NCI-H187 (cell line): Measurements from ENCODE around the gene ATAD1.
"Not testable (repeated sequence)": the region's sequence is repeated elsewhere in the genome, so short reads cannot be mapped to it uniquely, and the experiment has no call there.

Experiments
- DNase-seq, 2 experiments: peaks; one replicate each; lab custom pipeline; 2025; lab: John Stamatoyannopoulos, UW

The ATAD1 gene

DNA sequence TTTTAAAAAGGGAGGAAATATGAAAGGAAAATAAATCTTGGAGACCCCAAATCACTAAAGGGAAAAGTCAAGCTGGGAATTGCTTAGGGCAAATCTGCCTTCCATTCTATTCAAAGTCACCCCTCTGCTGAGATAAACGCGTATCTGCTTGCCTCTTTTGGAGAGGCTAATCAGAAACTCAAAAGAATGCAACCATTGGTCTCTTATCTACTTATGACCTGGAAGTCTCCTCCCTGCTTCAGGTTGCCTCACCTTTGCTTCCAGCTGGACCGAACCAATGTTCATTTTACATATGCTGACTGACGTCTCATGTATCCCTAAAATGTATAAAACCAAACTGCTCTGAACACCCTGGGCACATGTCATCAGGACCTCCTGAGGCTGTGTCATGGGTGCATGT, 14.7 kb downstream of the ATAD1 start:
- DNase-seq, result no peak

DNA sequence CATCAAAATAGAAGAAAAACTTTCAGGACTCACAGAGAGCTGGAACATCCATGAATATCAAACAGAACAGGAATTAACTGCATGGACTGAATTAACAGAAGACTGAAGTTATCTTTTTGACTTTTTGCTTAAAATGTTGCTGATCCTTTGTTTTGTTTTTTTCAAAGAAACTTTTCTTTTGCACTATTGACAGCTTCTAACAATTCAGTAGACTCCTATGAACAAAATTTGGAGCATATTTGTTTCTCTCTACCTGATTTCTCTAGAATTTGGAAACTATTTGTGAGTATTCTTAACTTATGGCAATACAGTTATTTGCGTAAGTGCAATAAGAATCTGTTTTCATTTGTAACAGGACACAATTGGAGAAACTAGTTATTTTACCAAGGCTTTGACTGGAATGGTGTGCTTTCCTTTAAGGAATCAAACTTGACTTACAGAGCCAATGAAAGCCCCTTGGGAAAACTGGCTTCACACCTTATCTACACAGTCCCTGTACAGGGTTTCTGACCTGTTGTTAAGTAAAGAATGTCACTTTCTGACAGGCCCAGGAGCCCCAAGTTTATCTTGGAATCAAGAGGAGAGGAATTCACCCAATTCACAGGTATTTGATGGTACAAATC, 16.1 kb downstream of the ATAD1 start:
- DNase-seq, result not testable (repeated sequence)

DNA sequence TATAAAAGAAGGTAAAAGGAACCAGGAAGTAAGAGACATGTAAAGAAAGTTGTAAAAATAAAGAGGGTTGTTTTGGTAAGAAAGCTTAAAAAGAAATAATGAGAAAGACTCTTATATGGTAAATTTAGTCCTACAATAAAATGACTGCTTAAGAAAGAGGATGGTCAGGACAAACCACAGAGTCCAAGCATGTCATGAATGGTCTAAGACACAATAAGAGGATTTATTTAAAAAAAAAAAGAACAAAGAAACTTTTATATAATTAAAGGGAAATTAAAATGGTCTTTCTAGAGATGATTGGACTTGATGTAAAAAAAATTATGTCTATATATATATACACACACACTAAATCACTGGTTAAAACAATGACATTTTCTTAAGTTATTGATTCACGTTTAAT, 18.2 kb downstream of the ATAD1 start:
- no peak for DNase-seq

DNA sequence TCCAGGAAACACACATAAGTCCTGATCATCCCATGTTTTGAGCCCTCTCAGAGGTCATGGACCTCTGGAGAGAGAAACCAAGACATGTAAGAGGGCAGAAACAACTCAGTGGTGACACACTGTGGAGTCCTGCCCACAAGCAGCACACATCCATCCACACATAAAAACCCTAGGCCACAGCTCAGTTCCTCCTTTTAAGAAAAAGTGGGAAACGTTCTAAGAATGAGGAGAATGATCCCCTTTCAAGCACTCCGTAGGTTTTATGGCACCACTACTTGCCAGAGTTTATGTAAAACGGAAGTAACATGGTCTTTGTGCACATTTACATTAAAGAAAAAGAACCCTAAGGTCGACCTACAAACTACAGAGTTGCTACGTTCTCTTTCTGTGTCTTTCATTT, 19.9 kb downstream of the ATAD1 start:
- no peak for DNase-seq

DNA sequence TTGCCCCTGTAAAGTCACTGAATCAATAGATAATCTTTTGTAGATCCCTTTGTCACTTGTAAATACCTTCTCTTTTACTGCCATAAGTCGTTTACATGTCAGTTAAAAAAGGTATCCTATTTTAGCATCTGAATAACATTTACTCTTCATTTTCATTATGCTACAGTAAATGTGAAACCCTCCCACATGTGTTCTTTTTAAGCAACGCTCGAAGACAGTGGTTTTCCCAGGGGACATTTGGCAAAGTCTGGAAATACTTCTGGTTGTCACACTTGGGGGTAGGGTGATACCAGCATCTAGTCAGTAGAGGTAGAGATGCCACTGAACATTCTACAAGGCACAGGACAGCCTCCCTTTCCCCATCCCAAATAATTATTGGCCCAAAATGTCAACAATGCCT, 23.7 kb downstream of the ATAD1 start:
- DNase-seq, result no peak

DNA sequence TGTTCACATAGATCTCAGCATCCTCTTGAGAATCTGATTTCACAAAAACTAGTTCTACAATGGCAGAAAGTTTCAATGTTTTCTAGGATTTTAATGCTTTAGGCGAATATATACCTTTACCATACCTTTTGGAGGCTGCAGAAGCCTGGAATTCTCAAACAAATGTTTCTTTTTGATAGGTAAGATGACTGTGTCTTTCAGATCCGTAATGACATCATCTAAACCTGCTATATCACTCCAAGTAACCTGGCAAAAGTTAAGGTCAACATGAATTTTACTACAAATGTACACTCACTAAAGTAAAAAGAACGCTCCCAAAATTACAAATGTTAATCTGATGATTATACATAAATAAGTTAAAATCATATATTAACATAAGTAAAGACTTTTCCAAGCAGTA, 27.8 kb downstream of the ATAD1 start:
- DNase-seq, result no peak

DNA sequence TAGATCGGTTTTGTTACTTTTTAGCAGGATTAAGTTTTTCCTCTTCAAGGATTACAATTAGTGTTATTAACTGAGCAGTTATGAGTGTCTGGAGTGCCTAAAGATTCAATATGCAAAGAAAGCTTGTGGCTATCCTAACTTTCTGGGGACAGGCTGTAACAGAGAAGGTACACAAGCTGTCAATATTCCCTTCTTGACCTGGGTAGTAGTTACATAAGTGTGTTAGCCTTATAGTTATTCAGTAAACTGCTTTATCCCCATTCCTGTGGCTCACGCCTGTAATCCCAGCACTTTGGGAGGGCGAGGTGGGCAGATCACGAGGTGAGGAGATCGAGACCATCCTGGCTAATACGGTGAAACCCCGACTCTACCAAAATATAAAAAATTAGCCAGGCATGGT, 31.6 kb downstream of the ATAD1 start:
- no peak for DNase-seq

DNA sequence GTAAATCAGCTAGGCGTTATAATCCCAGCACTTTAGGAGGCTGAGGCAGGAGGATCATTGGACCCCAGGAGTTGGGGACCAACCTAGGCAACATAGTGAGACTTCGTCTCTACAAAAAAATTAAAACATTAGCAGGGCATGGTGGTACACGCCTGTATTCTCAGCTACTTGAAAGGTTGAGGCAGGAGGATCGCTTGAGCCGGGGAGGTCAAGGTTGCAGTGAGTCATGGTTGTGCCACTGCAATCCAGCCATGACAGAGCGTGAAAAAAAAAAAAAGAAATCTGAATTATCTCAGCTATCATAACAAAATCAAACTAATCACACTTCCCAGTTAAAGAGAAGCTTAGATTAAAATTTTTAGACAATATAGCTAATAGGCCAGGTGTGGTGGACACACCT, 35.3 kb downstream of the ATAD1 start:
- no peak for DNase-seq

DNA sequence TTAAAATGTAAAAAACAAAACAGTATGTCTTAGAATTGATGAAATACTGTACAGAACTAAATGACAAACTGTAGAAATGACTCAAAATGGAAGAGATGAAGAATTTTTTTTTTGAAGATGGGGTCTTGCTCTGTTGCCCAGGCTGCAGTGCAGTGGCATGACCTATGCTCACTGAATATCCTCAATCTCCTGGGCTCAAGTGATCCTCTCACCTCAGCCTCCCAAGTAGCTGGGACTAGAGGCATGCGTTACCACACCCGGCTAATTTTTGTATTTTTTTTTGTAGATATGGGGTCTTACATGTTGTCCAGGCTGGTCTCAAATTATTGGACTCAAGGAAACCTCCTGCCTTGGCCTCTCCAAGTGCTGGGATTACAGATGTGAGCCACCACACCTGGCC, 36.5 kb downstream of the ATAD1 start:
- no peak for DNase-seq

DNA sequence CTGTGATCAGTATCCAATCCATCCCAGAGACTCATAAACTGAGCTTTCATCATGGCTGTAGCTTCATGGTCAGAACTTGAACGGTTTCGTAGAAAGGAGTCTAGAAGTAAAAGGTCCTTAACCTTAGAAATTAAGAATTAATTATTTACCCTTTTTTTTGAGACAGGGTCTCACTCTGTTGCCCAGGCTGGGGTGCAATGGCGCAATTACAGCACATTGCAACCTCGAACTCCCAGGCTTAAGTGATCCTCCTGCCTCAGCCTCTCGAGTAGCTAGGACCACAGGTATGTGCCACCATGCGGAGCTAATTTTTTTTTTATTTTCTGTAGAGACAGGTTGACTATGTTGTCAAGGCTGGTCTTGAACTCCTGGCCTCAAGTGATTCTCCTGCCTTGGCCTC, 41.7 kb downstream of the ATAD1 start:
- DNase-seq, result no peak

DNA sequence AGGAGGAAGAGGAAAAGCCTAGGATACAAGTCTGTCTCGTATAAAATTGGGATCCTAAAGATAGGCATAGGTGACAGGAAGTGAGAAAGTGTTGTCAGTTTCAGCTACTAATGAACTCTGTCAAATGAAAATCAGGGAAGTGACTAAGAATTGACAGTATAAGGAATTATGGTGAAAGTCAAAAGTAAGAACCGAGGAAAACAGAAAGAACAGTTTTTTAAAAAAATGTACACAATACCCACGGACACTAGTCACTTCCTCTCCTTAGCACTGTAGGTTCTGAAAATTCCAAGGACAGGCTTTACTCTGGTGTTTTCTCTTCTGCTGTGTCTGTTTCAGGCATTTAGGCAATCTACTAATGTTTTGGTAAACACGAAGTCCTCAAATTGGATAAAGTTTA, 42.3 kb downstream of the ATAD1 start:
- DNase-seq, result no peak

DNA sequence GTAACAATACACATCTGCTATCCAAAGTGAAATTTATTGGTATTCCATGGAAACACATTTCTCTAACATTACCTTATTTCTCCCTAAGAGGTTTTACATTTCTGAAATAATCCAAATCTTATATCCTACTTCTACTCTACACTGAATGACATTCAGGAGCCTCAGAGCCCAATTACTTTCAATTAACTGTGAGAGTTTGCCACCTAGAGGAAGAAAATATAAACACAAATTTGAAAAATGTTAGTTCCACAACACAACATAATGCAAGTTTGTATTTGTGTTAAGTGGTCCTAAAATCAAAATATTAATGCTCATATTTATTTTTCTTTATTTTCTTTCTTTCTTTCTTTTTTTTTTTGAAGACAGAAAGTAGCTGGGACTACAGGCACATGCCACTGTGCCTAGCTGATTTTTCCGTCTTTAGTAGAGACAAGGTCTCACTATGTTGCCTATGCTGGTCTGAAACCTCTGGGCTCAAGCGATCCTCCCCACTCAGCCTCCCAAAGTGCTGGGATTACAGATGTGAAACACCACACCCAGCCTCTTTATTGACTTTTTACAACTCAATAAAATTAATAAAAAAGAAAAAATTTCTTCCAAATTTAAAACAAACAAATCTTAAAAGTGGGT, 46.0 kb downstream of the ATAD1 start:
- DNase-seq, result no peak

DNA sequence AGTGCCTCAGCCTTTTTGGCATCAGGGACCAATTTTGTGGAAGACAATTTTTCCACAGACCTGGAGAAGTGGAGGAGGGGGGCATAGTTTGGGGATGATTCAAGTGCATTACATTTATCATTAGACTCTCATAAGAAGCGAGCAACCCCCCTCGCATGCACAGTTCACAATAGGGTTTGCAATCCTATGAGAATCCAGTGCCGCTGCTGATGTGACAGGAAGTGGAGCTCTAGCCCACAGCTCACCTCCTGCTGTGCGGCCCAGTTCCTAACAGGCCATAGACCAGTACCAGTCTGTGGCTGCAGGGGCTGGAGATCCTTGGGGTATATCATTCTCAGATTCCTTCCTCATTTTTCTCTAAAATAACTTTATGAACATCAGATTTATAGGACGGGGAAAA, 50.8 kb downstream of the ATAD1 start:
- DNase-seq, result no peak

DNA sequence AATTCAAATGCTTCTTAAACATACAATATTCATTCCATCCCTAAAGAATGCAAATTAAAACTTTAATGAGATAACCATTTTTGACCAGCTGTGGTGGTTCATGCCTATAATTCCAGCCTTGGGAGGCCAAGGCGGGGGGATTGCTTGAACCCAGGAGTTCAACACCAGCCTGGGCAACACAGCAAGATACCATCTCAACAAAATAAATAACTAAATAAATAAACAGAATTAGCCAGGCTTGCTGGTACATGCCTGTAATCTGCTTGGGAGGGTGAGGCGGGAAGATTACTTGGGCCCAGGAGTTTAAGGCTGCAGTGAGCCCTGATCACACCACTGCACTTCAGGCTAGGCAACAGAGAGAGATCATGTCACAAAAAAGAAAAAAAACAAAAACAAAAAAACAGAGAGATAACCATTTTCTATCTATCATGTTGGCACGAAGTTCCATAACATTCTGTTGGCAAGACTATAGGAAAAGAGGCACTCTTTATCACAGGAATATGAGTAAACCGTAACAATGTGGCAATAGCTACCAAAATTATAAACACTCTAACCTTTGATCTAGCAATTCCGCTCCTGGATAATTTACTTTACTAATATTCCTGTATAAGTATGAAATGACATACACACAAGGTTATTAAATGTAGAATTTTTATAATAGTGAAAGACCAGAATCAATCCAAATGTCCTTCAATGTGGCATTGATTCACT, 52.2 kb downstream of the ATAD1 start:
- DNase-seq, result no peak

DNA sequence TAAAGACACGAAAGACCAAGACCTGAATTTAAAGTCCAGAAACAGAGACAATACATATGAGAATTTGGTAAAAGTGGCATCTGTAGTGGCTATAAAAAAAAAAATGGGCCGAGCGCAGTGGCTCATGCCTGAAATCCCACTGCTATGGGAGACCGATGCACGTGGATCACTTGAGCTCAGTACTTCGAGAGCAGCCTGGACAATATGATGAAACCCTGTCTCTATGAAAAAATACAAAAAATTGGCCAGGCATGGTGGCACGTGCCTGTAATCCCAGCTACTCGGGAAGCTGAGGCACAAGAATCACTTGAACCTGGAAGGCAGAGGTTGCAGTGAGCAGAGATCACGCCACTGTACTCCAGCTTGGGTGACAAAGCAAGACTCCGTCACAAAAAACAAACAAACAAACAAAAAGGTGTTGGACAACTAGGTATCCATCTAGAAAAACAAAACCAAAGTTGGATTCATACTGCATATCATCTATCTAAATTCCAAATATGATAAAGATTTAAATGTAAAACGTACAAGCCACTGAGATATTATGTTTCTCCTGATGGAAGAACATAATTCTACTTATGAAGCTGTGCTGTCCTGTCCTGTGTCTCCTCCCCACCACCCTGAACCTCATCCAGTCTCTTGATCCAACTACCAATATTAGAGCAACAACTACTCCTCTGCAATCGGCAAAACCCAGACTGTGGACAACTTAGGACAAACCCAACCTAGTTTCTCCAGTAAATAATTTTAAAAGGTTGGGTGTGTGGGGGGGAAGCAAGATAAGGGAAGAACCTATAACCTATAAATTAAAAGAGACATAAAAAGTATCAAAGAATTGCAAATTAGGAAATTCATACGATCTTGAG, 53.7 kb downstream of the ATAD1 start:
- DNase-seq, result no peak

DNA sequence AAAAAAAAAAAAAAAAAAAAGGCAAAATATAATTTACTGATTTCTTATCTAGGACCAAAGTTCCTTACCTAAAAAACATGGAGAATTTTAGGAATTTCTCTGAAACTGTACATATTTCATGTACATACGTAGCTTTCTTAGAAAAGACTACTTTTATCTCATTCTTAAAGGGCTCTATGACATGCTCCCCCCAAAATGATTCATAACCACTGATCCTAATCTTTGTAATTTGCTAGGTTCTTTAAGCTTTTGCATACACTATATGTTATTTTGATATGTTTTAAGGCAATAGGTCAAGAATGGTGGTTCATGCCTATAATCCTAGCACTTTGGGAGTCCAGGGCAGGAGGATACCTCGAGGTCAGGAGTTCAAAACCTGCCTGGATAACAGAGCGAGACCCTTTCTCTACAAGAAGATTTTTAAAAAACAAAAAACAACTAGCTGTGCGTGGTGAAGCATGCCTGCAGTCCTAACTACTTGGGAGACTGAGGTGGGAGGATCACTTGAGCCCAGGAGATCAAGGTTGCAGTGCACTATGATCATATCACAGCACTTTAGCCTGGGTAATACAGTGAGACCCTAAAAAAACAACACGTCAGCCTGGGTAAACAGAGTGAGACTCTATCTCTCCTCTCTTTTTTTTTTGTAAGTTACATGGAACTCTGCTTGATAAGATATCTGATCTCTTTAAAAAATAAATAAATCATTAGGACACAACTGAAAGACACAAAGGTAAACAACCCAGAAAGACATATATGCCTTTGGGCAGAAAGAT, 54.8 kb downstream of the ATAD1 start:
- DNase-seq, result no peak

DNA sequence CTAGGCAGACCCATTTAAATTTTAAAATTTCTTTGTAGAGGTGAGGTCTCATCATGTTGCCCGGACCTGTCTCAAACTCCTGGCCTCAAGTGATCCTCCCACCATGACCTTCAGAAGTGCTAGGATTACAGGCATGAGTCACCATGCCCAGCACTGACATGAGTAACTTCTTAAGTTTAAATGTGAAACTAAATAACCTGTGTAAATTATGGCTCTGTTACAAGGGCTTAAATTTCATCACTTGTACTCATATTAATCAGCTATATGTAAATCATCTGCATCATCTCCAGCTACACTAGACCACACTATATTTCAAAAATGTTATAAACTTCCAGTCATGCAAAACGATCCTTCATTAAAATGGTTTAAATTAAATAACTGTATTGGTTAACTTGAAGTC, 56.1 kb downstream of the ATAD1 start:
- no peak for DNase-seq

DNA sequence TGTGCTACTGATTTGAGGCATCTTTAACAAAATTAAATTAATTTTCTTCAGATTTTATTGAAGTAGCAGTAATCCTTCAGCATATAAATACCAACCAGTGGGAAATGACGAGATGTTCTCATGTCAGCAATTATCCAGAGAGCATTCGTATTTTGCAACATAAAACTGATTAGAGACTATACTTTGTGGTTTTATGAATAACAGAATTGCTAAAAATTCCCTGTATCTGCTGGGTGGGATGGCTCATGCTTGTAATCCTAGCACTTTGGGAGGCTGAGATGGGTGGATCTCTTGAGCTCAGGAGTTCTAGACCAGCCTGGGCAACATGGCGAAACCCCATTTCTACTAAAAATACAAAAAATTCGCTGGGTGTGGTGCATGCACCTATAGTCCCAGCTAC, 56.9 kb downstream of the ATAD1 start:
- DNase-seq, result no peak

DNA sequence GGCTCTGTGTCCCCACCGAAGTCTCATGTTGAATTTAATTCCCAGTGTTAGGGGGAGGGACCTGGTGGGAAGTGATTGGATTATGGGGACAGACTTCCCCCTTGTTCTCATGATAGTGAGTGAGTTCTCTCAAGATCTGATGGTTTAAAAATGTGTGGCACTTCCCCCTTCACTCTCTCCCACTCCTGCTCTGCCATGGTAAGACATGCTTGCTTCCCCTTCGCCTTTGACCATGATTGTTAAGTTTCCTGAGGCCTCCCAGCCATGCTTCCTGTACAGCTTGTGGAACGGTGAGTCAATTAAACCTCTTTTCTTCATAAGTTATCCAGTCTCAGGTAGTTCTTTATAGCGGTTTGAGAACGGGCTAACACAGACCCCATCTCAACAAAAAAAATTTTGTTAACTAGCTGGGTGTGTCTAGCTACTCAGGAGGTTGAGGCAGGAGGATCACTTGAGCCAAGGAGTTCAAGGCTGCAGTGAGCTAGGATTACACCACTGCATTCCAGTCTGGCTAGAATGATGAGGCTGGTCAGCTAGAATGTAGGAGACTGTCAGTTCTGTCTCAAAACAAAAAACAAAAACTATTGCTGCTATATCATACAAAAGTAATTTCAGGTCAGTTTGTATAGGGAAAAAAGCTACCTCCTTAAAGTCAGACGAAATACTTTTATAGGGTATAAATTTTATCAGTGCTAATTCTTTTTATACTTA, 57.7 kb downstream of the ATAD1 start:
- DNase-seq, result no peak

DNA sequence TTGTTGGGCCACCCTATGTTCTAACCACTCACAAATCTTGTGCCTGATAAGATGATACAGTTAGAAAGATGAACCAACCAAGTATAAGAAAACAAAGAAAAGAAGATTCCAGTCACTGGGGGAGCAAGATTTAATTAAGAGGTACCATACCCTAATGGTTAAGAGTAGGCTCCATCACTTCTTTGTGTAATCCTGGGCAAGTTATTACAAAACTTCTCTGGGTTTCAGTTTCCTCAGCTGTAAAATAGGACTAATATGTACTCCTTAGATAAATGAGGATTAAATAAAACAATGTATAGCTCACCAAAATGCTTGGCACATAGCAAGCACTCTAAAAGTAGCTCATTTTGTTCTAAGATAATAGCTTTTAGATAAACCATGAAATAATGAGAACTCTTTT, 58.5 kb downstream of the ATAD1 start:
- no peak for DNase-seq

DNA sequence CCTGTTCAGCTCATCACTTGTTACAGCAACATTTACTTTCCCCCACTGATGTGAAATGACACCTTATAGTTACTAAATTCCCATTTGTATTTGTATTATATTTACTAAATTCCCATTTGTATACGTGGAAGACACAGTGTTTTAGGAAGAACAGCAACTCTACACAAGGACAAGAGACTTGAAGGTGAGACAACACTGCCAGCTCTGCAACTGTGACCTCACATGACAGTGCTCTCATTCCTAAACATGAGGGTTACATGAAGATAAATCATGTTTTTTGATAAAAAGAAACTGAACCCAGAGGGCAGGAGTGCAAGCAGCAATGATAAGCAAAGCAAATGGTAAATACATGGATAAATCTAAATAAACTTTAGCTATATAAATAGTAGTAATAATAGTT, 60.3 kb downstream of the ATAD1 start:
- DNase-seq, result no peak
